ENCODE data around the gene CCM2. TPM values are rescaled to one million over a fixed set of nuclear protein-coding genes. Genes with fewer than 3 reads are reported as not detected.

The CCM2 gene
- total RNA-seq, 2 experiments from 2014 or later = 58.9 to 89.1 TPM

DNA sequence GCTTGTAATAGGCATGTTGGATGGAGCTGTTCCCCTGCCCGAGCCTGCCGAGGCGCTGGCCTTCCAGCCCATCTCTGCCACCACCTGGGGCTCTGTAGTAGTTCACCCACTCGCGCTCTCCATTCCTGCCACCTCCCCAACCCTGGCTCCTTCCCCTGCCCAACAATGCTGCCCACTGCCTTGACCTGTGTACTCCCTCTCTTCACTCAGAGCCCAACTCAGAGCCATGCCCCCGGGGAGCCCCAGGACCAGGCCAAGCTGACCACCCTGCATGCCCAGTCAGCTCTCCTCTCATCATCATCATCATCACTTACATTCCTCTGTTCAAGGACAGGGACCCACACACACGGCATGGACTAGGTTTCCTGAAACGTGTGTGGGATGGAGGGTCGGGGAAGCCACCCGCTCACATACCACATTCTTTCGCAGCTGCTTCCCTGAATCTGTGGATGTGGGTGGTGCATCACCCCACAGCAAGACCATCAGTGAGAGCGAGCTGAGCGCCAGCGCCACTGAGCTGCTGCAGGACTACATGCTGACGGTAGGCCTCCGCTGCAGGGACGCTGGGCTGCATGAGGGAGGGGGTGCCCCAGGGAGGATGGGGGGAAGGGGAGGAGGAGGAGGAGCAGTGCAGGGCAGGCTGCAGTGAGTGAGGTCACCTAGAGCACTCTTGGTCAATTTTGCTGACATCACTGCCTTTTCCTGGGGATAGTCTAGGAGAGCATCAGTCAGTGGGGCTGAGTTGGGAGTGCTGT lies 73.2 kb downstream of the CCM2 start:
- H3K4me1 ChIP-seq (ENCODE audit: insufficient read depth, low read length, poor library complexity, severe bottlenecking) = no peaks in the 10 kb centered on the region
- no peak overlapping the region for H3K4me3 ChIP-seq (ENCODE audit: low read depth, low read length, poor library complexity, severe bottlenecking)
- H3K79me2 ChIP-seq (ENCODE audit: insufficient read depth, low read depth, low read length) = no peaks in the 10 kb centered on the region
- no TSS peak for BruUV-seq (replicated peaks)
- POLR2A ChIA-PET = no interaction called here
- peaks cover 97% of the 10 kb centered on the region for H3K36me3 ChIP-seq (ENCODE audit: insufficient read depth, low read length)
- no peak overlapping the region for H3K27ac ChIP-seq (ENCODE audit: low read depth, low read length, poor library complexity, severe bottlenecking)
- intact Hi-C loops (cut with micrococcal nuclease; ENCODE audit: unreplicated experiment) = no loop called here
- no peak overlapping the region for H2AFZ ChIP-seq (ENCODE audit: low read length)
- no peak overlapping the region for H3K4me2 ChIP-seq (ENCODE audit: low read length)
- no peaks in the 10 kb centered on the region for H4K20me1 ChIP-seq (ENCODE audit: insufficient read depth, low read length)
- 0 out of 2 replicates have a peak, but pooled peaks have one; percentile 11 for TF ChIP-seq CTCF (conservative IDR thresholded peaks at IDR 0.05; ENCODE audit: low read length)
- TF ChIP-seq EZH2phosphoT487 (IDR thresholded peaks at IDR 0.05; ENCODE audit: borderline replicate concordance, low read depth, low read length) = no peak
- CTCF ChIA-PET (ENCODE audit: unreplicated experiment) = interaction anchor here (1.6 kb wide), 1 partner anchor 101 kb away, joined by 5 read pairs; no protein-coding TSS in a partner anchor
- no peaks in the 10 kb centered on the region for H3K9me3 ChIP-seq (ENCODE audit: low read length)
- no peaks in the 10 kb centered on the region for H3K9me2 ChIP-seq (ENCODE audit: insufficient read depth, low read length)
- DNase-seq (ENCODE audit: low spot score) = no peak

DNA sequence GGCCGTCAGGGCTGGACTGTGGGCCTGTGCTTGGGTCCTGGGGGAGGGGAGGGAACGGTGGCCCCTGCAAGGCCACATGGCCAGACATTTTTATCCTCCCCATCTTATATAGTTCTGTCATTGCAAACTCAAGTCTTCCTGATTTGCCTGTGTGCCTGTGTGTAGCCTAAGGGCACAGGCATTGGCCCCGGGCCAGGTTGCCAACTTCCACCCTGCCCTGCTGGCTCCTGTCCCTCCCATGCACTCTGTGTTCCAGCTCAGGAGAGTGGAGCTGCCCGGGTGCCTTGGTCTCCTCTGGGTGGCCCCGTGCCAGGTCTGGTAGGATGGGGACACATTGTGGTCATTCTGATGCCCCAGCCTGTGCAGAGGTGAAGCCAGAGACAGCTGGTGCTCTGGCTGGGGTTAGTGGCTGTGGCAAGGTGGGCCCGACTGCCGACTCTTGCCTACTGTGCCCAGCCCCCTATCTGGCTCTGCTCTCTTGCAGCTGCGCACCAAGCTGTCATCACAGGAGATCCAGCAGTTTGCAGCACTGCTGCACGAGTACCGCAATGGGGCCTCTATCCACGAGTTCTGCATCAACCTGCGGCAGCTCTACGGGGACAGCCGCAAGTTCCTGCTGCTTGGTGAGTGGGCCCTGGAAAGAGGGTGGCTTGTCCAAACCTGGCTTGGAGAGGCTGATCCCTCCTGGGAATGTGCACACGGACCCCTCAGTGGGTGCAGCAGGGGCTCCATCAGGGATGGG lies 74.0 kb downstream of the CCM2 start:
- H3K9me3 ChIP-seq (ENCODE audit: low read length) = no peaks in the 10 kb centered on the region
- H2AFZ ChIP-seq (ENCODE audit: low read length) = no peak overlapping the region
- no peaks in the 10 kb centered on the region for H4K20me1 ChIP-seq (ENCODE audit: insufficient read depth, low read length)
- ChIA-PET CTCF (ENCODE audit: unreplicated experiment) (interaction anchor here (1.6 kb wide), 1 partner anchor 102 kb away, joined by 5 read pairs; no protein-coding TSS in a partner anchor), POLR2A (no interaction called here)
- H3K4me1 ChIP-seq (ENCODE audit: insufficient read depth, low read length, poor library complexity, severe bottlenecking) = no peaks in the 10 kb centered on the region
- intact Hi-C loops (cut with micrococcal nuclease; ENCODE audit: unreplicated experiment) = no loop called here
- H3K36me3 ChIP-seq (ENCODE audit: insufficient read depth, low read length) = peaks cover 90% of the 10 kb centered on the region
- DNase-seq (ENCODE audit: low spot score) = no peak
- H3K79me2 ChIP-seq (ENCODE audit: insufficient read depth, low read depth, low read length) = no peaks in the 10 kb centered on the region
- BruUV-seq (replicated peaks) = no TSS peak
- H3K9me2 ChIP-seq (ENCODE audit: insufficient read depth, low read length) = no peaks in the 10 kb centered on the region
- TF ChIP-seq EZH2phosphoT487 (IDR thresholded peaks at IDR 0.05; ENCODE audit: borderline replicate concordance, low read depth, low read length) = no peak
- TF ChIP-seq CTCF (conservative IDR thresholded peaks at IDR 0.05; ENCODE audit: low read length) = no peak
- no peak overlapping the region for H3K27ac ChIP-seq (ENCODE audit: low read depth, low read length, poor library complexity, severe bottlenecking)
- H3K4me3 ChIP-seq (ENCODE audit: low read depth, low read length, poor library complexity, severe bottlenecking) = no peak overlapping the region
- no peak overlapping the region for H3K4me2 ChIP-seq (ENCODE audit: low read length)
